AG08396 (cell line): ENCODE measurements around the gene CFB.
"Not testable (repeated sequence)": the region's sequence is repeated elsewhere in the genome, so short reads cannot be mapped to it uniquely, and the experiment has no call there.

Experiments used
- DNase-seq: peaks from one replicate; pipeline ENCODE4 v3.0.0; 2012; ENCODE audit warnings: low spot score, mixed read lengths

Gene CFB

GRCh38 chr6:31970604-31971271 is 24.8 kb downstream of the CFB start:
- DNase-seq, result no peak

GRCh38 chr6:31971279-31971992 is 25.5 kb downstream of the CFB start:
- no peak for DNase-seq

GRCh38 chr6:31971993-31972708 is 26.3 kb downstream of the CFB start, which contains the start of gene DXO:
Gene DXO (minus strand): TSS chr6:31972138. CDS start chr6:31971675, 463 bp downstream.
- DNase-seq, result peak; percentile 99

- DNase-seq, result peak; percentile 73
Observed at GRCh38 chr6:31972709-31973350, 26.9 kb downstream of the CFB start.

- DNase-seq, result not testable (repeated sequence)
Observed at GRCh38 chr6:31976065-31976464, 30.2 kb downstream of the CFB start.

GRCh38 chr6:31977816-31978431 is 32.0 kb downstream of the CFB start:
- no peak for DNase-seq

- no peak for DNase-seq
Observed at GRCh38 chr6:31978831-31979230, 32.9 kb downstream of the CFB start.

GRCh38 chr6:31979238-31979898 is 33.5 kb downstream of the CFB start:
- no peak for DNase-seq

- not testable (repeated sequence) for DNase-seq
Observed at GRCh38 chr6:31980195-31980876, 34.4 kb downstream of the CFB start.

- not testable (repeated sequence) for DNase-seq
Observed at GRCh38 chr6:31980998-31981397, 35.1 kb downstream of the CFB start.

- DNase-seq, result not testable (repeated sequence)
Observed at GRCh38 chr6:31981744-31982143, 35.8 kb downstream of the CFB start, which contains the start of gene C4A. Gene C4A (plus strand): TSS chr6:31982057. CDS start chr6:31982108, 51 bp downstream.

- DNase-seq, result not testable (repeated sequence)
Observed at GRCh38 chr6:31989363-31989762, 43.5 kb downstream of the CFB start.

GRCh38 chr6:31994421-31994820 is 48.5 kb downstream of the CFB start:
- DNase-seq, result not testable (repeated sequence)

- not testable (repeated sequence) for DNase-seq
Observed at GRCh38 chr6:31996385-31996784, 50.5 kb downstream of the CFB start.
